ENCODE measurements around the gene TMED3. TPM values are rescaled to one million over a fixed set of nuclear protein-coding genes. Genes with fewer than 3 reads are reported as not detected.

The TMED3 gene
- total RNA-seq: 84.6 and 102 TPM in 2 replicates

DNA sequence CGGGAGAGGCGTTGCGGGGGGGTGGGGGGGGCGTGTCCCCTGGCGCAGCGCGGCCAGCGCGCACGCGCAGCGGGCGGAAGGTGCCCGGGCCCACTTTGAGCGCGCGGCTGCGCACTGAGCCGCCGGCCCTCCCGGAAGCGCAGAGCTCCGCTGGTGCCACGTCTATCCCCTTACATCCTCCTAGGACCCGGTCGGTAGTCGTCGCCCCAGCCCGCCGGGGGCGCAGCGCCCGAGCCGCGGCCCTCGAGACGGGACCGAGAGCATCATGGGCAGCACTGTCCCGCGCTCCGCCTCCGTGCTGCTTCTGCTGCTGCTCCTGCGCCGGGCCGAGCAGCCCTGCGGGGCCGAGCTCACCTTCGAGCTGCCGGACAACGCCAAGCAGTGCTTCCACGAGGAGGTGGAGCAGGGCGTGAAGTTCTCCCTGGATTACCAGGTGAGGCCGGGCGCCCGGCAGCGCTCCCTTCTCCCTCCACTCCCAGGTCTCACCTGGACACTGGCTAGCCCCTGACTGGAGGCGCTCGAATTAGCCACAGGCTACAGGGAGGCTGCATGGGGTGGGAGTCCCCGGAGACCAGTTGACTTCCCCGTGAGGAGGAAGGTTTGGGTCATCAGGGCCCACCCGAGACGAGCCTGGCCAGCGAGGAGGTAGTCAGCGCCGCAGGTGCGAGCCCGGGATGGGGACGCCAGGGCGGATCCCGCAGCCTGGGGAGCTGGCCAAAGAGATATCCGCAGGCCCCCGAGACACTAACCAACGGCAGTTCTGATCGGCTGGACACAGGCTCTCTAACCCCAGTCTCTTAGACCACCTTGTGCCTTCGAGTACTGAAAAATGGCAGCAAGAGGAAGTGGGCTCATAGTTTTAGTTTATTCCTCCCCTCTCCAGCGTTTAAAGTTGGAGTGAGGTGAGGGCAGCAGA, at the start of gene TMED3:
Gene TMED3 (plus strand): TSS at position 128 of the 916 bp plus-strand sequence. CDS start 138 bp downstream, at position 266.

DNA sequence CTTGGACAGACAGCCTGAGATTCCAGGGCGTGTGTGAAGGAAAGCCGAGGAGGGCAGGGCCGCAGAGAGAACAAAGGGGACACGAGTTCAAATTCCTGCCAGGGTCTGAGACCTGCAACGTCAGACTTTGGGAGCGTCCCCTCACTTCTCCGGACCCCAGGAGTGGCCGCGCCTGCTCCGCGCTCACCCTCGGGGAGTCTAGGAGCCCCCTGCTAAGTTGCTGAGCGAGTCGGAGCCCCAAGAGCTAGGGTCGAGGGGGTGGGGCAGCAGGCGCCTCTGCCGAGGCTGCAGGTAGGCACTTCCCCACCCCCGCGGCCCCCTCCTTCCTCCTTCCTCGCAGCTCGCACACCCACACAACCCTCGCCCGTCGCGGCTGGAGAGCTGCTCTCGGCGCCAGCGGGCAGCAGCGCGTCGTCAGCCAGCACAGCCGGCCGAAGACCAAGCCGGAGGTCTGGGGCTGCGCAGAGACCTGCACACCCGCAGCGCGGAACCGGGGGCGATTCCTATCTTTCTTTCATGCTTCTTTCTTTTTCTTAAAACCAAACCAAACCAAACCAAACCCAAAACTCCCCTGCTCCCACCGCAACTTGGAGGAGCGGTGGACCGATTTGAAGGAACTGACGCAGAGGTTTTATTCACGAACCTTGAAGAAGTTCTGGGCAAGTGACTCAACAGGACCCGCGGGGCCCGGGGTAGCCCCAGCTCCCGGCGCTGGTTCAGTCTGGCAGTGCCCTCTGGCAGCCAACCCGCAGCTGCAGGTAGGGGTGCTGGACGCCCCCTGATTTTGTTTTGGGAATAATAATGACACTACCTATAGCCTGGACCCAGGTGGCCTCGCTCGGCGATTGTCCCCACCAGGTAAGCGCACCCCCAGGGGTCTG, 28.3 kb upstream of the TMED3 start, which contains the start of gene ANKRD34C:
Gene ANKRD34C (plus strand): TSS at position 352 of the 881 bp plus-strand sequence. CDS start 10,563 bp downstream, outside the sequence.

Other genes starting within 250 kb of the TMED3 start
- gene RASGRF1, start 220.3 kb upstream of the TMED3 start, total RNA-seq: 0.78 TPM in 1 of 2 replicates, not detected in the other
- not detected in 2 replicates for gene ANKRD34C, start 28.4 kb upstream of the TMED3 start, total RNA-seq
- 0.34 and 0.43 TPM in 2 replicates for gene MINAR1, start 121.2 kb downstream of the TMED3 start, total RNA-seq

All from nasal cavity respiratory epithelium epithelial cell of viscerocranial mucosa (primary cell).